Measurements from ENCODE around the gene NR2F2. TPM values are rescaled to one million over a fixed set of nuclear protein-coding genes. Genes with fewer than 3 reads are reported as not detected.

Gene NR2F2
- total RNA-seq, 2 experiments from 2014 or later, result not detected

GRCh38 chr15:96388673-96389072, 58.2 kb downstream of the NR2F2 start:
- Mint-ChIP-seq H3K4me3 (no peak overlapping the region), H3K9me3 (ENCODE audit: insufficient read depth) (peaks cover 4% of the 10 kb centered on the region), H3K27me3 (ENCODE audit: low read depth) (no peaks in the 10 kb centered on the region), H3K4me1 (ENCODE audit: low read depth) (no peaks in the 10 kb centered on the region), H3K27ac (no peak overlapping the region), H3K36me3 (ENCODE audit: low read depth) (no peaks in the 10 kb centered on the region)
- ATAC-seq (no peak), DNase-seq (no peak)
- ChIA-PET POLR2A (no interaction called here), CTCF (no interaction called here)
